Gastroesophageal sphincter (tissue), 4 donors: ENCODE data around the gene ACTR1A. TPM values are rescaled to one million over a fixed set of nuclear protein-coding genes. Genes with fewer than 3 reads are reported as not detected.
A peak's percentile ranks its signal among the peaks of the same experiment; 100 is the strongest.

Source experiments
- ATAC-seq: fragments of 150-250 bp; one replicate; pipeline ENCODE4 v1.9.1; 2016; ENCODE audit warnings: mild to moderate bottlenecking, moderate library complexity
- H3K27ac ChIP-seq, 4 donors: fragments of 200-600 bp; sonication (generic) in 3 of 4; 1 replicate in 3 of 4; 2 replicates in 1 of 4; pipeline ENCODE4 v1.5.1; 2016 to 2019
- H3K27me3 ChIP-seq: fragments of 200-600 bp; sonication (generic); one replicate; pipeline ENCODE4 v1.5.1; 2019
- H3K36me3 ChIP-seq, 2 donors: fragments of 200-600 bp; sonication (generic); one replicate each; pipeline ENCODE4 v1.5.1; 2019; ENCODE audit warnings: control low read depth in 1 of 2
- H3K4me1 ChIP-seq, 3 donors: fragments of 200-600 bp; sonication (generic); 1 replicate in 2 of 3; 2 replicates in 1 of 3; pipeline ENCODE4 v1.5.1; 2016 to 2019; ENCODE audit warnings: control low read depth in 2 of 3
- H3K4me3 ChIP-seq, 2 donors: fragments of 200-600 bp; sonication (generic); one replicate each; pipeline ENCODE4 v1.5.1; 2019; ENCODE audit warnings: mild to moderate bottlenecking in 1 of 2, moderate library complexity in 1 of 2
- H3K9me3 ChIP-seq, 3 donors: fragments of 200-600 bp; sonication (generic); one replicate each; pipeline ENCODE4 v1.5.1; 2017 to 2019; ENCODE audit warnings: control low read depth in 2 of 3
- CTCF ChIP-seq, 4 experiments: fragments of 200-600 bp in 2 of 4; fragments of 450-650 bp in 2 of 4; sonication (generic) in 1 of 4; IDR thresholded peaks; one replicate each; pipeline ENCODE4 v1.5.1; 2017 to 2019; ENCODE audit warnings: antibody characterized with exemption in 4 of 4, mild to moderate bottlenecking in 2 of 4, moderate library complexity in 2 of 4
- EP300 ChIP-seq: sonication (generic); formaldehyde crosslinking; IDR thresholded peaks from one replicate; pipeline ENCODE4 v1.6.1; 2017; ENCODE audit warnings: antibody characterized with exemption, mild to moderate bottlenecking
- POLR2A ChIP-seq, 2 donors: fragments of 450-650 bp; IDR thresholded peaks; one replicate each; pipeline ENCODE4 v1.6.1; 2017; ENCODE audit warnings: antibody characterized with exemption in 2 of 2, mild to moderate bottlenecking in 2 of 2, moderate library complexity in 1 of 2
- POLR2AphosphoS5 ChIP-seq: sonication (generic); formaldehyde crosslinking; IDR thresholded peaks from one replicate; pipeline ENCODE4 v1.6.1; 2017; ENCODE audit warnings: antibody characterized with exemption
- WGBS, 2 donors: methylation state at CpG; one replicate each; pipeline ENCODE4 v1.1.5; 2018; ENCODE audit warnings: low coverage in 1 of 2; 5-methylcytosine and 5-hydroxymethylcytosine counted together
- total RNA-seq, 4 donors: library from RNA; depleted of rRNA; stranded (reverse); fragments of >200 nt; gene quantifications; one replicate each; pipeline ENCODE4 v1.1.0, GENCODE V29; 2016

The ACTR1A gene
- total RNA-seq, 4 donors from 2014 or later, result 157 to 221 (median 179) TPM

GRCh38 chr10:102435133-102435497 is 67.4 kb downstream of the ACTR1A start:
- no peak for TF ChIP-seq POLR2A (IDR thresholded peaks at IDR 0.05)
- ATAC-seq, result no peak
- H3K4me3 ChIP-seq, result peak overlapping the region in 1 of 2 donors; percentile 21
- H3K9me3 ChIP-seq, result no peaks in the 10 kb centered on the region
- no CpG with 5 or more reads among the region's 5 CpGs for WGBS, 2 donors
- no peaks in the 10 kb centered on the region for H3K36me3 ChIP-seq
- H3K27ac ChIP-seq, result no peak overlapping the region
- peaks cover 44% of the 10 kb centered on the region for H3K27me3 ChIP-seq
- peaks cover 0 to 39% (median 6%) of the 10 kb centered on the region in 3 donors for H3K4me1 ChIP-seq

GRCh38 chr10:102434394-102435132 is 67.9 kb downstream of the ACTR1A start:
- Histone ChIP-seq H3K27ac (no peak overlapping the region), H3K27me3 (peaks cover 42% of the 10 kb centered on the region), H3K9me3 (no peaks in the 10 kb centered on the region), H3K4me3 (no peak overlapping the region), H3K4me1 (peaks cover 0 to 40% (median 6%) of the 10 kb centered on the region in 3 donors), H3K36me3 (no peaks in the 10 kb centered on the region)
- WGBS, 2 donors, result 32 to 39% methylated on average over 3 to 7 of the region's 9 CpGs
- ATAC-seq, result no peak
- TF ChIP-seq POLR2AphosphoS5 (peak; percentile 23), POLR2A (IDR thresholded peaks at IDR 0.05) (no peak), CTCF (IDR thresholded peaks at IDR 0.05) (no peak), EP300 (no peak)

GRCh38 chr10:102433619-102434046 is 68.9 kb downstream of the ACTR1A start:
- Histone ChIP-seq H3K36me3 (no peaks in the 10 kb centered on the region), H3K27me3 (peaks cover 41% of the 10 kb centered on the region), H3K4me3 (no peak overlapping the region), H3K4me1 (peaks cover 0 to 40% (median 6%) of the 10 kb centered on the region in 3 donors), H3K9me3 (no peaks in the 10 kb centered on the region), H3K27ac (no peak overlapping the region)
- no CpG with 5 or more reads among the region's 5 CpGs for WGBS, 2 donors
- ATAC-seq, result no peak
- TF ChIP-seq POLR2AphosphoS5, result no peak
- no peak for TF ChIP-seq EP300
- TF ChIP-seq POLR2A (IDR thresholded peaks at IDR 0.05), result no peak
- TF ChIP-seq CTCF (IDR thresholded peaks at IDR 0.05), result no peak

GRCh38 chr10:102432162-102432950 is 70.2 kb downstream of the ACTR1A start, which contains the start of gene CUEDC2:
Gene CUEDC2, minus strand, starts transcription at chr10:102432574. Its CDS starts 7,386 bp downstream, at chr10:102425188.
- Histone ChIP-seq H3K9me3 (no peaks in the 10 kb centered on the region), H3K4me3 (peak within 1 kb of the TSS; percentile 73 to 94), H3K4me1 (peaks cover 0 to 40% (median 6%) of the 10 kb centered on the region in 3 donors), H3K36me3 (no peaks in the 10 kb centered on the region), H3K27me3 (peaks cover 40% of the 10 kb centered on the region), H3K27ac (peak within 1 kb of the TSS; percentile 59 to 88 (median 84))
- peak; percentile 96 for ATAC-seq
- 0% methylated on average over 1 to 10 of the region's 52 CpGs for WGBS, 2 donors
- TF ChIP-seq EP300 (no peak), POLR2A (IDR thresholded peaks at IDR 0.05) (peak; percentile 37 to 43), CTCF (IDR thresholded peaks at IDR 0.05) (peak in 1 of 4 experiments; percentile 7), POLR2AphosphoS5 (peak; percentile 66)

- peaks cover 32% of the 10 kb centered on the region for H3K27me3 ChIP-seq
- TF ChIP-seq CTCF (IDR thresholded peaks at IDR 0.05), result no peak
- no peak for TF ChIP-seq POLR2AphosphoS5
- no peak for TF ChIP-seq EP300
- no peak for TF ChIP-seq POLR2A (IDR thresholded peaks at IDR 0.05)
- H3K4me3 ChIP-seq, result peak overlapping the region; percentile 73 to 94
- peak; percentile 9 for ATAC-seq
- WGBS, 2 donors, result 25 to 44% methylated on average over 1 to 2 of the region's 4 CpGs
- peaks cover 0 to 40% (median 6%) of the 10 kb centered on the region in 3 donors for H3K4me1 ChIP-seq
- H3K36me3 ChIP-seq, result no peaks in the 10 kb centered on the region
- H3K27ac ChIP-seq, result peak overlapping the region in 3 of 4 donors; percentile 84 to 88 (median 85)
- no peaks in the 10 kb centered on the region for H3K9me3 ChIP-seq
Observed at GRCh38 chr10:102431452-102432124, 70.9 kb downstream of the ACTR1A start.
